Uterus (tissue), 4 donors: ENCODE results near the gene C3orf52. TPM values are rescaled to one million over a fixed set of nuclear protein-coding genes. Genes with fewer than 3 reads are reported as not detected.

Source experiments
- DNase-seq, 2 donors: peaks; one replicate each; pipeline ENCODE4 v3.0.0-alpha.2; 2019 to 2020
- H3K27ac ChIP-seq, 2 donors: fragments of 200-600 bp; sonication (generic); 1 replicate in 1 of 2; 2 replicates in 1 of 2; pipeline ENCODE4 v1.5.1; 2016 to 2018
- H3K27me3 ChIP-seq, 2 donors: fragments of 200-600 bp; sonication (generic); one replicate each; pipeline ENCODE4 v1.5.1; 2018 to 2019; ENCODE audit warnings: control low read depth in 1 of 2
- H3K36me3 ChIP-seq, 2 donors: fragments of 200-600 bp; sonication (generic); one replicate each; pipeline ENCODE4 v1.5.1; 2019; ENCODE audit warnings: control low read depth in 1 of 2
- H3K4me1 ChIP-seq, 2 donors: fragments of 200-600 bp; sonication (generic); one replicate each; pipeline ENCODE4 v1.5.1; 2018 to 2019; ENCODE audit warnings: control low read depth in 1 of 2
- H3K4me3 ChIP-seq, 2 donors: fragments of 200-600 bp; sonication (generic); 1 replicate in 1 of 2; 2 replicates in 1 of 2; pipeline ENCODE4 v1.5.1; 2018 to 2019; ENCODE audit warnings: mild to moderate bottlenecking in 1 of 2
- H3K9me3 ChIP-seq, 2 donors: fragments of 200-600 bp; sonication (generic); one replicate each; pipeline ENCODE4 v1.5.1; 2019; ENCODE audit warnings: control low read depth in 1 of 2
- CTCF ChIP-seq, 4 experiments: fragments of 200-600 bp in 2 of 4; fragments of 450-650 bp in 2 of 4; sonication (generic) in 2 of 4; IDR thresholded peaks; one replicate each; pipeline ENCODE4 v1.5.1; 2016 to 2019; ENCODE audit warnings: antibody characterized with exemption in 4 of 4, mild to moderate bottlenecking in 2 of 4, moderate library complexity in 1 of 4
- POLR2A ChIP-seq, 2 donors: fragments of 450-650 bp; IDR thresholded peaks; one replicate each; pipeline ENCODE4 v1.6.1; 2016; ENCODE audit warnings: antibody characterized with exemption in 2 of 2, mild to moderate bottlenecking in 1 of 2, moderate library complexity in 1 of 2
- intact Hi-C: fragments of 100-400 bp; cut with DNase I; formaldehyde crosslinking; loops from one replicate; pipeline ENCODE4 v1.15.1; 2023; ENCODE audit warnings: low total_unique reads
- total RNA-seq, 4 donors: library from RNA; depleted of rRNA in 3 of 4; stranded (reverse); fragments of >200 nt in 3 of 4; gene quantifications; one replicate each; pipeline versions ENCODE4 v1.1.0 to v1.2.4, GENCODE V29; 2014 to 2023
- donor health status: DM: yes; HTN: yes; CAD: no.

The C3orf52 gene
- total RNA-seq, 4 donors from 2014 or later: 0.51 to 4.4 (median 1.5) TPM

- H3K27me3 ChIP-seq: no peaks in the 10 kb centered on the region
- no peak for TF ChIP-seq POLR2A (IDR thresholded peaks at IDR 0.05)
- TF ChIP-seq CTCF (IDR thresholded peaks at IDR 0.05): no peak
- H3K9me3 ChIP-seq: no peaks in the 10 kb centered on the region
- no peaks in the 10 kb centered on the region for H3K4me1 ChIP-seq
- H3K4me3 ChIP-seq: no peak overlapping the region
- no peaks in the 10 kb centered on the region for H3K36me3 ChIP-seq
- no peak overlapping the region for H3K27ac ChIP-seq
- intact Hi-C loops: no loop called here
- DNase-seq: no peak
Observed at GRCh38 chr3:112127522-112128494, 41.6 kb downstream of the C3orf52 start.

- TF ChIP-seq POLR2A (IDR thresholded peaks at IDR 0.05) (no peak), CTCF (IDR thresholded peaks at IDR 0.05) (no peak)
- no peak for DNase-seq
- intact Hi-C loops: no loop called here
- Histone ChIP-seq H3K4me3 (no peak overlapping the region), H3K9me3 (no peaks in the 10 kb centered on the region), H3K27ac (no peak overlapping the region), H3K27me3 (no peaks in the 10 kb centered on the region), H3K36me3 (no peaks in the 10 kb centered on the region), H3K4me1 (no peaks in the 10 kb centered on the region)
Observed at GRCh38 chr3:112128843-112129727, 42.9 kb downstream of the C3orf52 start.

GRCh38 chr3:112129925-112130637 lies 43.9 kb downstream of the C3orf52 start:
- Histone ChIP-seq H3K9me3 (no peaks in the 10 kb centered on the region), H3K4me1 (no peaks in the 10 kb centered on the region), H3K36me3 (no peaks in the 10 kb centered on the region), H3K4me3 (no peak overlapping the region), H3K27ac (no peak overlapping the region), H3K27me3 (no peaks in the 10 kb centered on the region)
- intact Hi-C loops: no loop called here
- TF ChIP-seq CTCF (IDR thresholded peaks at IDR 0.05) (no peak), POLR2A (IDR thresholded peaks at IDR 0.05) (no peak)
- DNase-seq: no peak

GRCh38 chr3:112130638-112130993 lies 44.4 kb downstream of the C3orf52 start:
- intact Hi-C loops: no loop called here
- Histone ChIP-seq H3K36me3 (no peaks in the 10 kb centered on the region), H3K4me3 (no peak overlapping the region), H3K9me3 (no peaks in the 10 kb centered on the region), H3K4me1 (no peaks in the 10 kb centered on the region), H3K27me3 (no peaks in the 10 kb centered on the region), H3K27ac (no peak overlapping the region)
- TF ChIP-seq POLR2A (IDR thresholded peaks at IDR 0.05) (no peak), CTCF (IDR thresholded peaks at IDR 0.05) (no peak)
- DNase-seq: no peak
